ENCODE results near the gene TALDO1. TPM values are rescaled to one million over a fixed set of nuclear protein-coding genes. Genes with fewer than 3 reads are reported as not detected.

TALDO1 gene
- total RNA-seq, 1 experiment from 2014 or later, result 483 TPM

DNA sequence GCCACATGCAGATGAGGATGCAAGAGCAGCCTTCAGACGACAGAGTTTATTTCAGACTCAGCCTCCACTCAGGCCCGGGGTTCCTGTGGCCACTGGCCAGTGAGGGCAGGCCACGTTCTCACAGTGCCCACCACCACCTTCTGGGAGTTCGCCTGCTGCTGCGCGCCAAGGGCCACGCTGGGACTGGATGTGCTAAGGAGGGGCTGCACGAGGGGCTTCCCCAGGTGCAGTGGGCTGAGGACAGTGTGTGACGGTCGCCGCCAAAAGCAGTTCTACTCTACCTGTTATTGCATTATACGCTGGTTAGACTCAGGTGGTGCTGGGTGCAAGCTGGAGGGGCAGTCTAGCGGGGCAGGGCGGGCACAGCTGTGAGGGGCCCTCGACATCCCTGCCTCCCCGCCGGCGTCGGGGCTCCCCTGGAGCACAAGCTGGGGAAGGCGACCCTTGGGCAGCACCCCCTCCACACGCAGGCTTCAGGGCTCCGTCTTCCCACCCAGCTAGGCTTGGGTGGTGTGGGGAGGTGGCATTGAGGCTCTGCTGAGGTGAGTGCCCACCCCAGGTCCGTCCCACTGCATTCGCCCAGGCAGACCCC, 39.9 kb downstream of the TALDO1 start:
- no peak for DNase-seq (ENCODE audit: low spot score)

DNA sequence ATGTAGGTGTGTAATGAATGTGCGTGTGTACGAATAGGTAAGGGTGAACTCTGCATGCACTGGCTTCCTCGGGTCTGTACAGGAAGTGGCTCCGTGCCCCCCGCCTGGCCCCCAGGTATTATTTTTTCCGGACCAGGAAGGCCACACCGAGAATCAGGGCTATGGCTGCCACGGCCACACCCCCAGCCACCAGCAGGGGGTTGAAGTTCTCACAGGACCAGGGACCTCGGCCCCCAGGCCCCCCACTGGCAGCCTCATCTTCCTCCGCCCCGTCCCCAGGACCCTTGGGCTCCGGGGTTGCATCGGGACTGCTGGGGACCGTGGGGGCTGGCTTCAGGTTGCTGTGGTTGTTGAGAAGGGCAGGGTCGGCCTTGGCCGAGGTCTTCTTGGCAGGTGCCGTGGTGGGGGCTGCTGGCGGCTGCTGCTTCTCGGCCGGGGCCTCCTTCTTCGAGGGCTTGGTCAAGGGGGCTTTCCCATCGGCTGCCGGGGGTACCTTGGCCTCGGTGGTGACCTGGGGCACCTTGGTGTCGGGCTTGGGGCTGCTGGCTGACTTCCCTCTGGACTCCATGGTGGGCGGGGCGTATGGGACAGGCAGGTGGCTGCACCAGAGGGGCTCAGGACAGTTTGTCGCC, 40.9 kb downstream of the TALDO1 start:
- DNase-seq (ENCODE audit: low spot score), result no peak

DNA sequence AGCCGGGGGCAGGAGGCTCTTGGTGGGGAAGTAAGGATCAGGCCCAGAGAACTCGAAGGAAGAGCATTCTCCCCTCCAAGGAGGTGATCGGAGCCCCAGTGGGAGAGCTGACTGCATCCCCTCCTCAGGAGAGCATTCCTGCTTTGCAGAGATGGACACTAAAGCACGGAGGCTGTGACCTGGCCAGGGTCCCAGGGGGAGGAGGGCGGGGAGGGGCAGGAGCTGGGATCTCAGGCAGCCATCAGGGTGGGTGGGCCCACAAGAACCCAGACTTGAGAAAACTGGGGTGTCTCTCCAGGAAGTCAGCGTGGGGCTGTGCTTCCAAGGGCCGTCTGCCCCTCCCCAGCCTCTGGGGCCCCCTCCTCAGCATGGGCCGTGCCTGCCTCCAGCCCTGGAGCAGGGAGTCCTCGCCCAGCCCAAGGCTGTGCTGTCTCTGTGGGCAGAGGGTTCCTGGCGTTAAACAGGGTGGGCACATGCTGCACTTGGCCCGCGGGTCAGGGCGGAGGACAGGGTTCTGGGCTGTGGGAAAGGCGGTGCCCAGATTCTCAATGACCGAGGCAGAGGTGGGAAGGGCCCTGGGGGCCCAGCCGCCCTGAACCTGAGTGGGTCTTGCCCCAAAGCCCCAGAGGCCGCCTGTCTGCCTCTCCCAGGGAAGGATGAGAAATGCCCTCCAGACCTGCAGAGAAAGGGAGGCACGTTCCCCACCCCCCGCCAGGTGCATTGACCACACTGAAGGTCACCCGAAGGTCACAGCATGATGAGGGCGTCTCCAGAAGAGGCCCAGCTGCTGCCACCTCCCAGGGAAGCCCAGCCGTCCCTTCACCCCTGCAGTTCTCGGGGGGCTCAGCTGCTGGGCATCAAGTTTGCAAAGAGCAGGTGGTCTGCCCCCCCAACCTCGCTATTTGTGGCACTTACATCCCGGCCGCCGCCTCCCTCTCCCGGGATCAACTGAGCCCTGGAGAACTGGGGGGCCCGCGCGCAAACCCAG, 42.0 kb downstream of the TALDO1 start:
- DNase-seq (ENCODE audit: low spot score), result no peak

DNA sequence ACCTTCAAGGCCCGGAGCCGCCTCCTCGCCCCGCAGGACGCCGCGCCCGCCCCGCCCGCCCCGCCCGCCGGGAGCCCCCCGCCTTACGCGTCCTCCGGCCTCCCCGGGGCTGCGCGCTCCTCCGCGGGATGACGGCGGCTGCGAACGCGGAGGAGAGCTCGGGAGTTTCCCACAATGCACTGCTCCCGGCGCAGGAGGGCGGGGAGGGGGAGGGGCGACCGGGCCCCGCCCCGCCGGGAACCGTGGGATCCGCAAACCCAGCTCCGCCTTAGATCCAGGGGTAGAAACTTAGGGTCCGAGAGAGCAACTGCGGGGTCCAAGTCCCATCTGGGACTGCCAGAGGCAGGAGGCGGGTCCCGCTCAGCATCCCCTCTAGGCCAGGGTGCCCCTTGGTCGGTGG, 42.7 kb downstream of the TALDO1 start, which contains the start of gene CEND1:
Gene CEND1 (minus strand): TSS at position 148 of the 400 bp plus-strand sequence. CDS start 1,514 bp downstream, outside the sequence.
- no peak for DNase-seq (ENCODE audit: low spot score)

DNA sequence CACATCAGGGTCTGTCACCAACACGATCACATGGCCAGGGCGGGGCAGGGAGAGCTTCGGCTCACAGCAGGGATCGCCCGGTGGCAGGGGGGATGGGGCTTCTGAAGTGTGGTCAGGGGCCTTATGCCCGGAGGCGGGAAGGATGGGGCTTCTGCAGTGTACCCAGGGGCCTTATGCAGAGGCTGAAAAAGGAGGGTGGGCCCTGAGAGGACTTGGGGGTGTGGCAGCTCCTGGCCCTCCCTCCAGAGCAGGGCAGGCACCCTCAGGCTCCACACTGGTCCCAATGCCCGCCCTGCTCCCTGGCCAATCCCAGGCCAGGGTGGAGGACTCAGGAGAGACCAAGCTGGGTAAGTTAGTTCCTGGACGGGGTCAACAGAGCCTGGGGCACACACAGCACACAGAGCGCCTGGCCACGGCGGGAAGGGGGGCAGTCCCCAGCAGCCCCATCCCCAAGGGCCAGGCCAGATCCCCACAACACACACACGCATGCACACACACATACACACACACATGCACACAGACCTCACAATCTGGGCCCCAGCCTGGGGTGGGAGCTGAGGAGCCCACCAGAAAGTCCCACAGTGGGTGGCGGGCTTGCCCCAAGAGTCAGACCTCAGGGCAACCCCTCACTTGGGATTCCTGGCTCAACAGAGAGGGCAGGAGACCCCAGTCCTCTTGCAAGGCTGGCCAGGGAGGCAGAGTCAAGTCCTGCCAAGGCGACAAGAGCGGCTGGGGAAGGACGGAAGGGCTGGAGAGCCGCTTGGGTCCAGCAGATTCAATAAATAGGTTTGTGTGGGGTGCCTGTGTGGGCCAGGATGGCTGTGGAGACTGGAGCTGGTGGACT, 43.7 kb downstream of the TALDO1 start:
- peak; percentile 81 for DNase-seq (ENCODE audit: low spot score)

DNA sequence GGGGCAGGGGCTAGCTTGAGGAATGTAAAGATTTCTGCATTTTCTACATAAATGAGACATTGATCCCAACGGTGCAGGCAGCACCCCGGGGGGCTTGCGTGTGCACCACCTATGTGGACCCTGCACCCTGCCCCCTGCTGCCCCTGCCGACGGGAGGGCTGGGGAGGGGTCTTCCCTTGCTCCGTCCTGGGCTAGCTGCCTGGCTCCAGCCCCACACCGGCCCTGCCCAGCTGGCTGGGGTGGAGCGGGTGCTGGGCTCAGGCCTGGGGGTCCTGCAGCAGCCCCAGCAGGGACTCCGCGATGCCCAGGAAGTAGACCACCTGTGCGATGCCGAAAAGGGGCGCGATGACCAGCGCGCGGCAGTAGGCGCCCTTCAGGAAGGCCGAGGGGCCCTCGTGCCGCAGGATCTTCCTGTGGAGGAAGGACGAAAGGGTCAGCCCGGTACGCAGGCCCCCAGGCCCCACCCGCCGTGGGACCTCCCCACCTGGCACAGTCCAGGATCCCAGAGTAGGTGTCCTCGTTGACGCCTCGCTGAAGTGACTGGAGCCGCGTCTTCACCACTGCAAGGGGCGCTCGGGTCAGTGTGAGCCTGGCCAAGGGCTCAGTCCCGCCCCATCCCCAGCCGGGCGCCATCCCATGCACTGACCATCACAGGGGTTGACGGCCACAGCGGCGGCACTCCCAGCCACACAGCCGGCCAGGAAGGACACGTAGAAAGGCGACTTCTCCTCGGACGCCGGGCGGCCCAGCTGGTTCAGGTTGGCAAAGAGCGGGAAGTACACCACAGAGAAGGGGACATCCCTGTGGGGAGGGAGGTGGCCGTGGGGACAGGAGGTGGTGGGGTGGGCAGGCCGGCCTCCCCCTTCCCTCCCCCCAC, 44.6 kb downstream of the TALDO1 start:
- no peak for DNase-seq (ENCODE audit: low spot score)

DNA sequence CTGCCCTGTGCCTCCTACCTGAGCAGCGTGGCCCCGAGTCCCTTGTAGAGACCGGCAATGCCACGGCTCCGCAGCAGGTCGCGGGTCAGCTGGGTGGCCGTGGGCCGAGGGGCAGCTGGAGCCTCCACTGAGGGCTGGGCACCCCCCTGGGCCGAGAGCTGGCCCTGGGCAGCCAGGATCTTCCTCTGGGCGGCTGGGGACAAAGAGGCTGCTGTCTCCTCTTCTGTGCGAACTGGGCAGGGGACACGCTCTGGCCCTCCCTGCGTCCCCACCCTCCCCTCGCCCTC, 45.2 kb downstream of the TALDO1 start:
- DNase-seq (ENCODE audit: low spot score), result no peak

DNA sequence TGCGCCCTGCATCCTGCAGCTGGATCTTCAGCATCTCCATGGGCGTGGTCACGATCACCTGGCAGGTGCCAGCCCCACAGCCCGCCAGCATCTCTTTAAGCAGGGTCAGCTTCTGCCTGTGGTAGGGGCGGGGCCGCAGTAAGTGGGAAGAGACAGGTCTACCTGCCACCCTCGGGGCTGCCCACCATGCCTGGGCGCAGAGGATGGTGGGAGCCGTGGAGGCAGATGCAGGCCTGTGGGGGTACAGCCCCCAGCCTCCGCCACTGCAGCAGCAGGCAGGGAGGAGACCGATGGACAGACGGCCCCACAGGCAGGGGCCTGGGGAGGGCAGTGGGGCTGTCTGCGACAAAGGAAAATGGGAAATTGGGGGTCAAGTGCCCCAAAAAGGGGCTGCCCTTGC, 45.6 kb downstream of the TALDO1 start:
- DNase-seq (ENCODE audit: low spot score), result no peak

DNA sequence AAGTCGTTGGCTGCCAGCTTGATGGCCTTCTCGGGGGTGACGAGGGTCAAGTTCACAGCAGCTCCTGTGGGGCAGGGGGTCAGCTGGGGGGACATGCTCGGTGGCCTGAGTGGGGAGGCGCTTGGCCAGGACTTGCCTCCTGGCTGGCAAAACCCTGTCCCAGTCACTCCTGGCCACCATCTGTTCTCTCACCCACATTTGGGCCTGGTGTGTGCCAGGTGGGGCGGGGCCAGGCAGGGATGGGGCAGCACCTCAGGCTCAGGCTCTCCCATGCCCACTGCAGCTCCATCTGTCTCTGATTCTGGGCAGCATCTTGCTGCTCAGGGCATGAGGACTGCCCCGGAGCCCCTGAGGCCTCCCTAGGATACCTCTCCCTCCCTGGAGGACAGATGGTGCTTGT, 46.3 kb downstream of the TALDO1 start:
- DNase-seq (ENCODE audit: low spot score), result no peak

DNA sequence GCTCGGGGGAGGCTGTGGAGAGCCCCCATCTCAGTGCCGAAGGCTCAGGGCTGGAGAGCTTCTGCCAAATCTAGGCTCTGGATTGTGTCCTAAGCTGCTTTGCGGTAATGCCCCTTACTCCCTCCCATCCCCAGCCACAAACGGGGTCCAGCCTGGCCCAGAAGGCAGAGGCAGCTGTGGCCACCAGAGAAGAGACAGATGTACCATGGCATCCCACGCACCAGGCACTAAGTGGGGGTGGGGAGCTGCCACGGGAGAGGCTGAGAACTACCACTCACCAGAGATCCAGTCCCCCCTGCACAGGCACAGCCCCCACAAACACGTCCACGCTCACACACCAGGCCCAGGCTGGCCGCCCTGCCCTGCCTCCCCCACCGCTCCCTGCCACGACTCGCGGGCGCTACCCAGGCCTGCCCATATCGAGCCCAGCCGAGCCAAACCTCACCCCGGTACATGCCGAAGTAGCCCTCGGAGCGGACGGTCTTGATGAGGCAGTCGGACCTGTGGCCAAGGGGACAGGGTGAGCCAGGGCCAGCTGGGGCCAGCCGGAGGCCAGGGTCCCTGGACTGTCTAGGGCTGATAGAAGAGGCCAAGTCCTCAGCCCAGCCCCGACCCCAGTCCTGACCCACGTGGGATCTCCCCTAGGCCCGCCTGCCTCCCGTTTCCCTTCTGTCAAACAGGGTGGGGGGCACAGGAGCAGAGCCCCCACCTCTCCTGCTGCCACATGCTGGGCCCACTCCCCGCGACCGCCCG, 46.9 kb downstream of the TALDO1 start:
- no peak for DNase-seq (ENCODE audit: low spot score)

DNA sequence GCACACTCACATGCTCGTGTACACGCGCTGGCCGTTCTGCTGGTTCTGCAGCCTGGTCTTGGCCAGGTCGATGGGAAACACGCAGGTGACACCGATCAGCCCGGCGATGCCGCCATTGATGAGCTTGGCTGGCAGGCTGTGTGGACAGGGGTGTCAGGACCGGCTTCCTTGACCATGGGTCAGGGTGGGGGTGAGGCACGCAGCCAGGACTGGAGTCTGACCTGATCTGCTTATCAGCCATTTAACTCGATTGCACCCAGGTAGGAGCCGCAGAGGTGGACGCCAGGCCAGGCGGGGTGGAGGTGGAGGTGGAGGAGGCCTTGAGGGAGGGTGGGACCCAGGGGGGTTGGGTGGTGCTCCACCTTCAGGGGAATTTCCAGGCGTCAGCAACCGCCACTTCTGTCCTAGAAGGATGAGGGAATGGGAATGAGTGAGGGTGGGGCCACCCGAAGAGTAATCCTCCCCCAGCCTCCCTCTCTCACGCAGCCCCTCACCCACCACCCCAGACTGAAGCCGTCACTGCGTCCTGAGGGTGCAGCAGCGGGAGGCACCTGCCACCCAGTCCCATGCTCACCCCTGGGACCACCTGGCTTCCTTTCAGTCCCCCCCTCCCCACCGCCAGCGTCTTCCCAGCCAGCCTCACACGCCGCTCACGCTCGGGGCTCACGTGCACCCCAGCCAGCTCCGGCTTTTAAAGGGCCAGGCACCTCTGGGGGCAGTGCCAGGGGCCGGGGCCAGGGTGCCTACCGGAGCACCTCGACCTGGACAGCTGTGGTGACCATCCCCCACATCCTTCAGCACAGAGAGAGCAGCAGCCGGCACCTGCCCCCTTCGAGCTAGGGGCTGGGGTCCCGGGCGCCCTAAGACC, 47.7 kb downstream of the TALDO1 start:
- DNase-seq (ENCODE audit: low spot score), result peak; percentile 72

DNA sequence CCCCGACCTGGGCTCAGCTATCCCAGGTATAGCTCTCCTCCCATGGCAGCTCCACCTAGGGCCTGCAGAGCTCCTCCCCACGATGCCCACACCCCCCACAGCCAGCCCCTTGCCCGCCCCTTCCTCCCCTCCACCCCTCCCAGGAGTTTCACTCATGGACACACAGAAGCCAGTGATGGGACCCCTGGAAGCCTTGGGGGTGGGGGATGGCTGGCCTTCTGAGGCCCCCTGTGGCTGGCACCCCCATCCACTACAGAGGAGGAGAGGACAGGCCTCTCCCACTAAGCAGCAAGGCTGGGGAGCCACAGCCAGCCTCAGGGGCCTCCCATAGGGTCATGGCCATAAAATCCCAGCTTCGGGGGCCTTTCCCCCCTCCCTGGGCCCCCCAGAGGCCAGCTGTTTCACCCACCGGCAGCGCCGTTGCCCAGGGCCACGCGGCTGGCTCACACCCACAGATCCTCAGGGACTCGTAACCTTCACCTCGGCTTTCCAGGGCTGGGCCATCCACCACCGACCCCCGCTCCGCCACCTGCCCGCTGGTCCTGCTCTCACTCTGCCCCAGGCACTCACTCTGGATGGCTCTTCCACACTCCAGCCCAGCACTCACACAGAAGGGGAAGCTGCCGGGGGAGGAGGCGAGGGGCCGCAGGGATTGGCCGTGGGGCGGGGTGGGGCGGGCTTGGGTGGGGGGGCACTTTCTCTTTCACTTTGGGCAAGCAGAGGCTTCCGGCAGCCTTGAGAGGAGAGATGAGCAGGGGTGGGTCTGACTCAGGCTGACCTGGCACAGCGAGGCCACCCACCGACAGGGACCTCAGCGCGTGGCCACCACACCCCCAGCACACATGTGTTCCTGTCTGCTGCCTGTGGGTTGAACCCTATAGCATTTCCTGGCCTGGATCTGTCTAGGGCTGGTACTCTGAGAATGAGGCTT, 48.6 kb downstream of the TALDO1 start:
- peak; percentile 93 for DNase-seq (ENCODE audit: low spot score)

DNA sequence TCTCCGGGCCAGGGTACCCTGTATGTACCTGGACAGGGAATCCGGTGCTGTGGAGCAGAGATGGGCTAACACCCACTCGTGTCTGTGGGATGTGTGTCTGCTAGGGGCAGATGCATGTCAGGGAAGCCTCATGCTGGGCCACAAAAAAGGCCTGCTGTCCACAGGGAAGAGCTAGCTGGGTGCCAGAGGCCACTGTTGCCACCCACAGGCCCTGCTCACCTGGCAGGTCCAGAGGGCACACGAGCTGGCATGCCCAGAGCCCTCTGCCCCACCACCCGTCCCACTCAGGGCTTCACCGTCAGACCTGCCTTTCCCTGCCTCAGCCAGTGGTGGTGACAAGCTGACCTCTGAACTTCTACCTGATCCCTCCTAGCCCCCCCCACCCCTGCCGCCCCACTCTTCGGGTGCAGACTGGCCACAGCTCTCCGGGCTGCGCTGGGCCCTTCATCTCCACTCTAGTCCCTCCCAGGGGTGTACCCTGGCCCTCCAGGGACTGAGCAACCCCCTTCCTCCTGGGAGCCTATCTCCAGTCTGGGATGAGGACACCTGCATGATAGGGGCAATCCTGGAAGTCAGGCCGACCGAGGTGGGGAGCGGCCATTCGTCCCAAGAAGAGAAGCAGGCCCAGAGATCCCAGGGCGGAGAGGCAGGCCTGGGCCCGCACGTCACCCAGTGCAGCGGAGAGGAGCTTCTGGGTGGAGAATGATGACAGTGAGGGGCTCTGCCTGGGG, 49.5 kb downstream of the TALDO1 start:
- no peak for DNase-seq (ENCODE audit: low spot score)

DNA sequence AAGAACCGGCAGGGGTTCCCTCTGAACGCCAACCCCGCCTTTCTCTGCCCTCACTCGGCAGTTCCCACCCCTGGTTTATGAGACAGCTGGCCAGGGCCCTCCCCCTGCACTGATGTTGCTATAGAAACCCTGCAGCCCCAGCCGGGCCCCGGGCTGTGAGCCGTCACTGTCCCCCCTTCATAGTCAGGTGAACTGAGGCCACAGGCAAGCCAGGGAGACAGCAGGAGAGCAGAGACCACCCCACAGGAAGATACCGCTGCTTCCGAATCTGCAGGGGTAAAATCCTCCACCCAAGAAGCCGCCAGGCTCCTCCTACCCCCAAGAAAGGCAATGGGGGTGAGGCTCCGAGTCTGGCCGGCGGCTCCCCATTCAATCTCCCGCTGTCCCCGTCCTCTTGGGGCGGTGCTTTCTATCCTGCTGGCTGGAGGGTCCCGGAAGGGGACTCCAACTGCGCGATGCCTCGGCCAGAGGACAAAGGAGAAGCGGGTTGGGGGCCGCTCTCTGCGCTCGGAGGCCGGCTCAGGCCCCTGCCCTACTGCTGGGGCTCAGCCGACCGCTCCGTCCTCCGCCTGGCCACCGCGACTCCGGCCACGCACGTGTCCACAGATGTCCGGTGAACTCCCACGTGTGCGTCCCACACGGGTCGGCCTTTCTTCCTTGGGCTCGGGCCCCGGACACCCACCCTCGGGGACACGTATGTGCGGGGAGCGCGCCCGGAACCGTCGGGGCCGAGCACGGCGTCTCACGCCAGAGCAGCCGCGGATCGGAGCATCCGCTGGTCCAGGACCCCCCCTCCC, 50.2 kb downstream of the TALDO1 start:
- peak; percentile 85 for DNase-seq (ENCODE audit: low spot score)

DNA sequence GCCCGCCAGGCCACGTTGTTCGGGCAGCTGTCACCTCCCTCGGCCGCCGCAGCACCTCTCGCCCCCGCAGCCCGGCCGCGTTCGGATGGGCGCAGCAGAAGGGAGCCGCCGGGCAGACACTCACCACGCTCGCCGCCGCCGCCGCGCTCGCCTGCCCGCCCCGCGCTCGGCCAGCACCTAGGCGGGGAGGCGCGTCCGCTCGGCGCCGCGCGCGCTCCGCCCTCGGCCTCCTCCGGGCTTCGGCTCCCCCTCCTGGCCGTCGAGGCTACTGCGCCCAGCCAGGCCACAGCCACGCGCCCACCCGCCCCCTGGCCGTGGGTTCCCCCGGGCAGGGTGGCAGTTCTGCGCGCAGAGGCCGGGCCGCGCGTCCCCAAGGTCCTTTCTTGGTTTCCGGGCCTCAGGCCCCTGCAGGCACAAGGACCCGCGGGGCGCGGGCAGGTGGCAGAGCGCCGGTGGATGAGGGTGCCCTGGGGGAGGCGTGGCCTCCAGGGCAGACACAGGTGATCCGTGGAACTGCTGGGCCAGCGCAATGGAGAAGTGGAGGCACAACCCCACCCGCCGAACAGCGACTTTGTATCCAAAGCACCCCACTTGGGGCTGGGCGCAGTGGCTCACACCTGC, 50.9 kb downstream of the TALDO1 start, which contains the start of gene SLC25A22:
Gene SLC25A22 (minus strand): TSS at position 189 of the 621 bp plus-strand sequence. CDS start 3,275 bp downstream, outside the sequence.
- DNase-seq (ENCODE audit: low spot score), result peak; percentile 56

Data from A172 (cell line).